Lower lobe of right lung (tissue), 2 donors: ENCODE results near the gene FBXO7. TPM values are rescaled to one million over a fixed set of nuclear protein-coding genes. Genes with fewer than 3 reads are reported as not detected.

Experiments
- ATAC-seq, 2 donors: fragments of 200-7000 bp; cut with Tn5 transposase; one replicate each; pipeline ENCODE4 v1.9.1; 2020 to 2022; ENCODE audit warnings: mild to moderate bottlenecking in 2 of 2, moderate library complexity in 2 of 2
- DNase-seq: peaks from one replicate; pipeline ENCODE4 v3.0.0-alpha.2; 2020
- H3K27ac ChIP-seq: fragments of 200-600 bp; one replicate; pipeline ENCODE4 v1.8.0; 2022
- H3K27me3 ChIP-seq: fragments of 200-600 bp; one replicate; pipeline ENCODE4 v1.8.0; 2022; ENCODE audit warnings: low read depth
- H3K36me3 ChIP-seq: fragments of 200-600 bp; one replicate; pipeline ENCODE4 v1.8.0; 2022; ENCODE audit warnings: mild to moderate bottlenecking
- H3K4me1 ChIP-seq: fragments of 200-600 bp; one replicate; pipeline ENCODE4 v1.8.0; 2022
- H3K4me3 ChIP-seq: fragments of 200-600 bp; one replicate; pipeline ENCODE4 v1.8.0; 2022; ENCODE audit warnings: mild to moderate bottlenecking
- H3K9me3 ChIP-seq: fragments of 200-600 bp; one replicate; pipeline ENCODE4 v1.8.0; 2022
- intact Hi-C: fragments of 100-400 bp; cut with DNase I; formaldehyde crosslinking; loops from one replicate; pipeline ENCODE4 v1.11.0; 2022
- total RNA-seq: library from RNA; stranded (reverse); fragmentation: NEBNext Ultra II Directional; extraction: Animal tissue kit (Norgen Biotek cat#: 25700); gene quantifications from one replicate; pipeline ENCODE4 v1.2.1, GENCODE V29; 2021
- TF ChIP-seq, protein P1 (sequence below): fragments of 200-600 bp; IDR thresholded peaks from one replicate; pipeline ENCODE4 v1.8.0; 2022; ENCODE audit warnings: antibody characterized with exemption, mild to moderate bottlenecking
- donor health status: DM: no; HTN: yes; CAD: no; lungs with severe emphysema.

The FBXO7 gene
- total RNA-seq, 1 donor from 2014 or later = 93.2 TPM

DNA sequence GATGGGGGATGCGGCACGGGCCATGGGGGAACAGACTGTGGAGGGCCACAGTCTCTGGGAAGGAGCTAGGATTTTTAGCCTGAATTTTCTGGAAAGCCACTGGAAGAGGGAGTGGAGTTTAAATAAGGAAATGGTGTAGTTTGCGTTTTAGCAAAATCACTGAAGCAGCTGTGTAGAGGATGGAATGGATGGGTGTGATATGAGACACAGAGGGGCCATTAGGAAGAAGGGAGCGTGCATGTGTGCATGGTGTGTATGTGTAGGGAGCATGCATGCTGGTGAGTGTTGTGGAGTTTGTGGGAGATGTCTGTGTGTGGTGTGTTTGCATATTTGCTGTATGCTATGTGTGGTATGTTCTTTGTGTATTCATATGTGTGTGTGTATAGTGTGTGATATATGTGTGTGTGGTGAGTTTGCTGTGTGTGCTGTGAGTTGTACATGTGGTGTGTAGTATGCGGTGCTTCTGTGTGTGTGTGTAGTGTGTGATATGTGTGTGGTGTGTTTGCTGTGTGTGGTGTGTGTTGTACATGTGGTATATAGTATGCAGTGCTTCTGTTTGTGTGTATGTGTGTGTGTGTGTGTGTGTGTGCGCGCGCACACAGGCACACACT, 67.6 kb downstream of the FBXO7 start:
- no peak for DNase-seq
- TF ChIP-seq, protein P1, sequence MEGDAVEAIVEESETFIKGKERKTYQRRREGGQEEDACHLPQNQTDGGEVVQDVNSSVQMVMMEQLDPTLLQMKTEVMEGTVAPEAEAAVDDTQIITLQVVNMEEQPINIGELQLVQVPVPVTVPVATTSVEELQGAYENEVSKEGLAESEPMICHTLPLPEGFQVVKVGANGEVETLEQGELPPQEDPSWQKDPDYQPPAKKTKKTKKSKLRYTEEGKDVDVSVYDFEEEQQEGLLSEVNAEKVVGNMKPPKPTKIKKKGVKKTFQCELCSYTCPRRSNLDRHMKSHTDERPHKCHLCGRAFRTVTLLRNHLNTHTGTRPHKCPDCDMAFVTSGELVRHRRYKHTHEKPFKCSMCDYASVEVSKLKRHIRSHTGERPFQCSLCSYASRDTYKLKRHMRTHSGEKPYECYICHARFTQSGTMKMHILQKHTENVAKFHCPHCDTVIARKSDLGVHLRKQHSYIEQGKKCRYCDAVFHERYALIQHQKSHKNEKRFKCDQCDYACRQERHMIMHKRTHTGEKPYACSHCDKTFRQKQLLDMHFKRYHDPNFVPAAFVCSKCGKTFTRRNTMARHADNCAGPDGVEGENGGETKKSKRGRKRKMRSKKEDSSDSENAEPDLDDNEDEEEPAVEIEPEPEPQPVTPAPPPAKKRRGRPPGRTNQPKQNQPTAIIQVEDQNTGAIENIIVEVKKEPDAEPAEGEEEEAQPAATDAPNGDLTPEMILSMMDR = no peak
- no peak overlapping the region for H3K4me3 ChIP-seq
- no peaks in the 10 kb centered on the region for H3K9me3 ChIP-seq
- no peak for ATAC-seq
- H3K36me3 ChIP-seq = no peaks in the 10 kb centered on the region
- intact Hi-C loops = no loop called here
- H3K27ac ChIP-seq = peak overlapping the region; percentile 79
- H3K27me3 ChIP-seq = no peaks in the 10 kb centered on the region
- peaks cover 39% of the 10 kb centered on the region for H3K4me1 ChIP-seq

DNA sequence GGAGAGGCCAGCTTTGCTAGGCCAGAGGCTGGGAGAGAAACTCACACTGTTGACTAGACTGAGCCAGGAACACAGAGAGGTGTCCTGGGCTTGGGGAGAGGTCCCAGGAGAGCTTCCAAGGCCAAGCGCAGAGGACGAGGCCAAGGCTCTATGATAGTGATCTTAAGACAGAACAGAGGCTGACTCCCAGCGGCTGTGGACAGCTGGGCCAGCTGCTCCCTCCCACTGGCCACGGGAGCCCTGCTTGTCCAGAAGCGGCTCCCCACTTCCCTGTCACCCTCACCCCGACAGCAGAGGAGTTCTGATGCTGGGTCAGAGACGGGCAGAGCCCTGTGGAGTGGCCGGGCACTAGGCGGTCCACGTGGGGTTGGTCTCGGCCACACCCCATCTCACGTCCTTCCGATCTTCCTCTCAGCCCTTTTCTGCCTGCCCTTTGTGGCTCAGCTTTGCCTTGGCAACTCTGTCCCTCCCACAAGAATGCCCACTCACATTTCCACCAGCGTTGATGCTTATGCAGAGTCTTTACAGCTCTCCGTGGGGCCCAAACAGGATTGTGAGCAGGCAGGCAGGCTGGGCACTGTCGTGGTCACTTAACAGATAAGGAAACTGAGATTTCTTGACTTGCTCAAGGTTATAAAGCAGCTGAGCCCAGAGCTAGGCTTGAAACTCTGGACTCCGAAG, 68.2 kb downstream of the FBXO7 start:
- TF ChIP-seq, protein P1 = no peak
- no peak overlapping the region for H3K4me3 ChIP-seq
- intact Hi-C loops = no loop called here
- H3K9me3 ChIP-seq = no peaks in the 10 kb centered on the region
- peak overlapping the region; percentile 79 for H3K27ac ChIP-seq
- peak; percentile 56 for DNase-seq
- H3K27me3 ChIP-seq = no peaks in the 10 kb centered on the region
- no peaks in the 10 kb centered on the region for H3K36me3 ChIP-seq
- peaks cover 45% of the 10 kb centered on the region for H3K4me1 ChIP-seq
- ATAC-seq = peak; percentile 25 to 57

DNA sequence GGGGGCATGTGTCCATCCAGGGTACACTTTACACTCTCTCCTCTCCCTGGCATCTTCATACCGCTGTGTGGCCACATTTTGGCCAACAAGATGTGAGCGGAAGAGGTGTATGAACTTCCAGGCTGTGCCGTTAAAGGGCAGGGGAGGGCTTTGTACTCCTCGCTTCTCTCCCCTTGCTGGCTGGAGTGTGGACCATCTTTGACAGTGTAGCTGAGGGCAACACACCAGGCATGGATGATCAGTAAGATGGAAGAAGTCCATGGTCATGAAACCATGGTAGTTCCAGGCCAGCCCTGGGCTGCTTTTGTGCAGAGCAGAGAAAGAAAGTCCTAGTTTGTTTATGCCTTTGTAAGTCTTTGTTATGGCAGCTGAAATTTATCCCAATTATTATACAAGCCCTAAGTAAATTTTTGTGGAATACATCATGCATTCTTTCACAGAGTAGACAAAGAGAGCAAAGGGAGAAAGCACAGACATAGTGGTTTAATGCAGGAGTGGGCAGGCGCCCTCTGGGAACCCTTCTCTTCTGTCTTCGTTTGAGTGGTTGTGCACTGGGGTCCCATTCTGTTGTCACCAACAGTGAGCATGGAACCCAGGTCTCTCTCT, 70.4 kb downstream of the FBXO7 start:
- DNase-seq (no peak), ATAC-seq (no peak)
- Histone ChIP-seq H3K27me3 (no peaks in the 10 kb centered on the region), H3K9me3 (no peaks in the 10 kb centered on the region), H3K36me3 (no peaks in the 10 kb centered on the region), H3K4me3 (no peak overlapping the region), H3K27ac (peak overlapping the region; percentile 76), H3K4me1 (peaks cover 38% of the 10 kb centered on the region)
- intact Hi-C loops = no loop called here
- TF ChIP-seq, protein P1 = no peak

DNA sequence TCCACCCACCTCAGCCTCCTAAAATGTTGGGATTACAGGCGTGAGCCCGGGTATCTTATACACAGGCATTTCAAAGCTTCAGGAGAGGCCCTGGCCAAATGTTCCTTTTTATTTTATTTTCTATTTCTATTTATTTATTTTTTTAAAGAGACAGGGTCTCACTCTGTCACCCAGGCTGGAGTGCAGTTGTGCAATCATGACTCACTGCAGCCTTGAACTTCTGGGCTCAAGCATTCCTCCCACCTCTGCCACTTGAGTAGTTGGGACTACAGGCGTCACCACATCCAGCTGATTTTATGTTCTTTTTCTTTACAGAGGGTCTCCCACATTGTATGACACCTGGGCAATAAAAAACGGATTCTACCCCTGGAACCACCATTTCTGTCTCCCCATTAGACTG, 71.2 kb downstream of the FBXO7 start:
- H3K27ac ChIP-seq = peak overlapping the region; percentile 76

DNA sequence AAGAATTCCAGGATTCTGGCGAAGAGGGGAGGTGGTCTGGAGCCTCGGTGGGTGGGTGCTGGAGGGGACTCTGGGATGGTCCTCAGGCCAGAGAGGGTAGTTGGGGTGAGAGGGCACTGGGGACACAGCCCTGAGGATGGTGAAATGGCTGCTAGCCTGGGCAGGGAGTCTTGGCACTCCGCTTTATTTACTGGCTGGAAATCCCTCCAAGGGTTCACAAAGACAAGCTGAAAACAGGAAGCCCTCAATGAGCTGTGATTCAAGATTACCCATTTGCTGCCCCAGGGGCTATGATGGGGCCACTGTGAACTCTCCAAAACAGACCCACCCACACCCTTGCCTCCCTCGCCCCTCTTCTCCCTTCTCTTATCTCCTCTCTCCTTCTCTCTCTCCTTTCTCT, 71.9 kb downstream of the FBXO7 start:
- Histone ChIP-seq H3K4me1 (peaks cover 35% of the 10 kb centered on the region), H3K27ac (peak overlapping the region; percentile 76), H3K36me3 (no peaks in the 10 kb centered on the region), H3K9me3 (no peaks in the 10 kb centered on the region), H3K27me3 (no peaks in the 10 kb centered on the region), H3K4me3 (no peak overlapping the region)
- TF ChIP-seq, protein P1 = no peak
- ATAC-seq = peak; percentile 55
- DNase-seq = no peak
- intact Hi-C loops = no loop called here

More for the DNA sequence above, 71.2 kb downstream of the FBXO7 start:
- peaks cover 35% of the 10 kb centered on the region for H3K4me1 ChIP-seq
- DNase-seq = no peak
- intact Hi-C loops = no loop called here
- H3K27me3 ChIP-seq = no peaks in the 10 kb centered on the region
- no peak overlapping the region for H3K4me3 ChIP-seq
- no peaks in the 10 kb centered on the region for H3K36me3 ChIP-seq
- TF ChIP-seq, protein P1 = no peak
- peak in 1 of 2 donors; percentile 34 for ATAC-seq
- H3K9me3 ChIP-seq = no peaks in the 10 kb centered on the region
